GM10266 (cell line): ENCODE measurements around the gene CADM2.

Source experiments
- DNase-seq: peaks from one replicate; pipeline ENCODE4 v3.0.0; 2012; ENCODE audit errors: extremely low spot score
- TF ChIP-seq, protein P1 (sequence below): IDR thresholded peaks from 2 replicates; pipeline ENCODE4 v1.5.1; 2012; ENCODE audit warnings: mild to moderate bottlenecking, low read depth; ENCODE audit not compliant: control insufficient read depth, insufficient read depth; ENCODE audit errors: missing control alignments

The CADM2 gene

DNA sequence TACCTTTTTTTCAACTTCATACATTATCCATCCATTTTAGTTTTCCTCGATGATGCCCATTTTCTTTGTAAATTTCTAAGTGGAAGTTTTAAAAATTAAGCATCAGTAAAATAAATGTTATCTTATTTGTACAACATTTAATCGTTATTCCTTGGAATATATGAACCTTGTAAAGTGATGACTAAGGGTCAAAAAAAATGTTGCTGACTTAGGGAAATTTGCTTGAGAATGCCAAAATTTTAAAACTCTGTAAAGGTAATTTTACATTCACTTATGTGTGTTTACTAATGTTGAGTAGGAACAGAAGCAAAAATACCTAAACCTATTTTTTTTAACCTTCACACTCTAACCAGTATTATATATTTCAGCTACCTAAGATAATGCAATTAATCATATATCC is 1115.0 kb downstream of the CADM2 start:
- TF ChIP-seq, protein P1, sequence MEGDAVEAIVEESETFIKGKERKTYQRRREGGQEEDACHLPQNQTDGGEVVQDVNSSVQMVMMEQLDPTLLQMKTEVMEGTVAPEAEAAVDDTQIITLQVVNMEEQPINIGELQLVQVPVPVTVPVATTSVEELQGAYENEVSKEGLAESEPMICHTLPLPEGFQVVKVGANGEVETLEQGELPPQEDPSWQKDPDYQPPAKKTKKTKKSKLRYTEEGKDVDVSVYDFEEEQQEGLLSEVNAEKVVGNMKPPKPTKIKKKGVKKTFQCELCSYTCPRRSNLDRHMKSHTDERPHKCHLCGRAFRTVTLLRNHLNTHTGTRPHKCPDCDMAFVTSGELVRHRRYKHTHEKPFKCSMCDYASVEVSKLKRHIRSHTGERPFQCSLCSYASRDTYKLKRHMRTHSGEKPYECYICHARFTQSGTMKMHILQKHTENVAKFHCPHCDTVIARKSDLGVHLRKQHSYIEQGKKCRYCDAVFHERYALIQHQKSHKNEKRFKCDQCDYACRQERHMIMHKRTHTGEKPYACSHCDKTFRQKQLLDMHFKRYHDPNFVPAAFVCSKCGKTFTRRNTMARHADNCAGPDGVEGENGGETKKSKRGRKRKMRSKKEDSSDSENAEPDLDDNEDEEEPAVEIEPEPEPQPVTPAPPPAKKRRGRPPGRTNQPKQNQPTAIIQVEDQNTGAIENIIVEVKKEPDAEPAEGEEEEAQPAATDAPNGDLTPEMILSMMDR: no peak
- DNase-seq: no peak

DNA sequence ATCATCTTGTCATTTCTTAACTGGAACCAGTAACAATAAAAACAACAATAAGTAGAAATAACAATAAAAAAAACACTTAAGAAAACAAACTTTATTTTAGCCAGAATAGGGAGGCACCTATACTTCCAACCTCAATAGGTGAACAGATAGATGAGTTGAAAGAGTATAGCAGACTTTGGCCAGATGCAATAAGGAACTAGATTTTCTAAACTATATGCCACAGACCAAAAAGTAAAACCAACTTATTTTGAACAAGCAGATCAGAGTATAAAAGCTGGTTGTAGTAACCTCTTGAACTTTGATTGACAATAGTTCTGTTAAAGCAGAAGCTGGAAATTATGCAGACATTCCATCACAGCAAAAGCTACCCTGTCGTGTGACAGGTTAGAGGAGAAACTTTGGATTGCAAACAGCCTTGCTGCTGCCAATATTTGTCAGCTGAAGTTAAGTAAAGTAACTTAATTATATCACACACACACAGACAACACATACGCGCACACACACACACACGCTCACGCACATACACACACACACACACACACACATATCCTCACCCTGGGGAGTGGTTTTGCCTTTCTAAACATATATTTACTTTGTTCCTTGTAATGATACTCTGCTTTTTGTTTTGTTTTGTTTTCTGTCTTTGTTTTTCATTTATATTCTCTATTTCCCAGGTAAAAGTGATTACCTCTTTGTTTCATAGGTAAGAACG is 1128.5 kb downstream of the CADM2 start:
- TF ChIP-seq, protein P1: no peak
- no peak for DNase-seq

DNA sequence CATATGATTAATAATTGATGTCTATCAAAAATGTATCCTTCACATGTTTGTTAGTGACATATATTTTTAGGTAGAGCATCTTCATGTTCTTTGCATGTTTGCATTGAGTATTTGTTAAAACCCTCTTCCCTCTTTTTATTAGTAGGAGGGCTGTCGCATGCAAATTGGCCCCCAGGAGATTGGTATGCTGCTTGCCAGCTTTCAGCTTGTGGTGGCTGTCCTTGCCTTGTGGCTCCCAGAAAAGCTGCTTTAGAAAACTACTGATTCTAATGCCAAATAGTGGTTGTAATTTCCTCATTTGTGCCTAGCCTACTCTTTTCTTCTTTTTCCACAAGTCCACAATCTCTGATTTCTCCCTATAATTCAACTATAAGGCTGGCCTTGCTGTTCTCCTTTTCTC is 1145.4 kb downstream of the CADM2 start:
- TF ChIP-seq, protein P1: no peak
- no peak for DNase-seq

DNA sequence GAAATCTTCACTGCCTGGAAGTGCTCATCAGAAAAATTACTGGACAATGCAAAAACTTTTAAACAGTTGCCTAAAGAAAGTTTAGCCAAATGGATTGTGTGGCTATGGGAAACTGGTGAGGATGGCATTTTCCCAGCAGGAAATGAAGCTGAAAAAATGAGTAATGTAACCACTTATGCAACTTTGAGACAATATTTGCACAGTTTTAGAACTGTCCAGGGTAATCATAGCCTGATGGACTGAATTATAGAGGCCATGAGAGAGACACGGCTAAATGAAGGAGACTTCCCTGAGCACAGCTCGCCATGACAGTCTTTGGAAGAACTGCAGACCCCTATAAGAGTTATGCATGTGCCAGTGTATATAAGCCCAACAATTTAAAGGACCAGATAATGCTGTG is 1150.6 kb downstream of the CADM2 start:
- TF ChIP-seq, protein P1: no peak
- DNase-seq: no peak
